GM19238 (cell line): ENCODE data around the gene PPARG.
"Not testable (repeated sequence)": the region's sequence is repeated elsewhere in the genome, so short reads cannot be mapped to it uniquely, and the experiment has no call there.

Experiments
- DNase-seq: peaks from one replicate; pipeline ENCODE4 v3.0.0; 2011; ENCODE audit warnings: low spot score; ENCODE audit not compliant: insufficient read length

The PPARG gene

GRCh38 chr3:12375572-12375971 lies 86.7 kb downstream of the PPARG start:
- no peak for DNase-seq

DNA sequence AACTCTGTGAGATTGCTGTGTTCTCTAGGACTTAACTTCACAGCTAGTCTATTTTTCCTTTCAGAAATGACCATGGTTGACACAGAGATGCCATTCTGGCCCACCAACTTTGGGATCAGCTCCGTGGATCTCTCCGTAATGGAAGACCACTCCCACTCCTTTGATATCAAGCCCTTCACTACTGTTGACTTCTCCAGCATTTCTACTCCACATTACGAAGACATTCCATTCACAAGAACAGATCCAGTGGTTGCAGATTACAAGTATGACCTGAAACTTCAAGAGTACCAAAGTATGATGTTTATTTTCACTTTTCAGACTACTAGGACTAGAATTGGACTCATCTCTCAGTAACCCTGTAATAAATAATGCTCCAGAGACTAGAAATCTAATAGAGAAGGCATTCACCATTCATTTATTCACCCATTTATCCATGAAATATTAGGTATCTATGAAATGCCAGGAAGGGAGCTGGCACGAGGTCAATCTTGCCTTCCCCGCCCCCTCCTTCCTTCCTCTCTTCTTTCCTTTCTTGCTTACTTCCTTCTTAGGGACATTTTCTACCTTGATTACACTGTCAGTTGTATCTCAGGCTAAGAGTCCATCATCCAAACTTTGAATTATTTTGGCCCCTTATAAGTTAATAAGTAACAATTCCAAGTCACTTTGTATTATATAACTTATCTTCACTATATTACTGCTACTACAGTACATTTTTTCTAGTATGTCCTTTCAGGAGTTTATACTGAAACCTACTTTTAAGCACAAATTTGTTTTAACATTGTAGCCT lies 91.0 kb downstream of the PPARG start:
- DNase-seq, result no peak

- no peak for DNase-seq
Measured at GRCh38 chr3:12380461-12380860, 91.6 kb downstream of the PPARG start.

DNA sequence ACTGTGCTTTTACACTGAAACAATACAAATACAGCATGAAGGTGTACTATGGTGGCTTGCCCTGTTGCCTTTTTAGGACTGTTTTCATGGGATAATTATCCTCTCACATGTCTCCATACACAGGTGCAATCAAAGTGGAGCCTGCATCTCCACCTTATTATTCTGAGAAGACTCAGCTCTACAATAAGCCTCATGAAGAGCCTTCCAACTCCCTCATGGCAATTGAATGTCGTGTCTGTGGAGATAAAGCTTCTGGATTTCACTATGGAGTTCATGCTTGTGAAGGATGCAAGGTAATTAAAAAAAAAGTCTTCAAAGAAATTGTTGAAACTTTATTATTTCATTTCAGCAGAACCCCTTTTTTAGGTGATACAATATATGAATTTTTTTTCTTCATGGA lies 92.3 kb downstream of the PPARG start:
- DNase-seq, result no peak

GRCh38 chr3:12383218-12383617 lies 94.3 kb downstream of the PPARG start:
- no peak for DNase-seq

GRCh38 chr3:12384451-12385233 lies 95.8 kb downstream of the PPARG start:
- no peak for DNase-seq

DNA sequence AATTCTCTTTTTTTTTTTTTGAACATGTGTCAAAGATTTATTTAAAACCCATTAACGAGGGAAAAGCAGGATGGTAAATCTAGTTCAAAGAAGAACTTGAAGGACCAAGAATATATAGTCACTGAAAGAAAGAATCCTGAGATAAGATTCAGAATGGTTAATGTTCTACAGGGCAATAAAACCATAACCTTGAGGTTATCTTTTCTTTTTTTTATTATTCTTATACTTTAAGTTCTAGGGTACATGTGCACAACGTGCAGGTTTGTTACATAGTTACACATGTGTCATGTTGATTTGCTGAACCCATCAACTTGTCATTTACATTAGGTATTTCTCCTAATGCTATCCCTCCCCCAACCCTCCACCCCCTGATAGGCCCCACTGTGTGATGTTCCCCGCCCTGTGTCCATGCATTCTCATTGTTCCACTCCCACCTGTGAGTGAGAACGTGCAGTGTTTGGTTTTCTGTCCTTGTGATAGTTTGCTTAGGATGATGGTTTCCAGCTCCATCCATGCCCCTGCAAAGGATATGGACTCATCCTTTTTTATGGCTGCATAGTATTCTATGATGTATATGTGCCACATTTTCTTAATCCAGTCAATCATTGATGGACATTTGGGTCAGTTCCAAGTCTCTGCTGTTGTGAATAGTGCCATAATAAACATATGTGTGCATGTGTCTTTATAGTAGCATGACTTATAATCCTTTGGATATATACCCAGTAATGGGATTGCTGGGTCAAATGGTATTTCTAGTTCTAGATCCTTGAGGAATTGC lies 97.8 kb downstream of the PPARG start:
- not testable (repeated sequence) for DNase-seq

- DNase-seq, result no peak
Measured at GRCh38 chr3:12388185-12388584, 99.3 kb downstream of the PPARG start.

DNA sequence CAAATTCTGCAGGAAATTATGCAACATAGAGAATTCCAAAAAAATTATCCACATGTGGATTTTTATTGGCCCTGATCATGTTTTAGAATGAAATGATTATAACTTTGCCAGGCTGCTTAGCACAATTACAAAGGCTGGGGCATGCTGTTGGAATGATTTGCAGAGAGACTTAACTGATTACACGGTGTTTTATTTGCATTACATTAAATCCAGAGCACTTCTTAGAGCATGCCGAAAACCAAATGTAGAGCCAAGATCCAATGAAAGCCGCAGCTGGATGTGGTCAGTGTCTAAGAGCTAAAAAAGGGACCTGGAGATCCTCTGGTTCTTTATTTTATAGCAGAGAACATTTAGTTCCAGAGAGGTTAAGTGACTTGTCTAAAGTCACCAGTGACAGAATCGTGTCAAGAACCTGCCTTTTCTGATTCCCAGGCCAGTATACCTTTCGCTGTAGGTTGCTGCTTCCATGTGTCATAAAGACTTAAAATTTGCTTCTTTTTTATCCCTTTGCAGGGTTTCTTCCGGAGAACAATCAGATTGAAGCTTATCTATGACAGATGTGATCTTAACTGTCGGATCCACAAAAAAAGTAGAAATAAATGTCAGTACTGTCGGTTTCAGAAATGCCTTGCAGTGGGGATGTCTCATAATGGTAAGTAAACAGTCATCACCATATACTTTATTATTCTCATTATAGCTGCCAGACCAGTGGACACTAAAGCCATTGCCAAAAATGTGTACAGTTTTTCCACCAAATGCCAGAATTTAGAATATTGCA lies 103.4 kb downstream of the PPARG start:
- no peak for DNase-seq

DNA sequence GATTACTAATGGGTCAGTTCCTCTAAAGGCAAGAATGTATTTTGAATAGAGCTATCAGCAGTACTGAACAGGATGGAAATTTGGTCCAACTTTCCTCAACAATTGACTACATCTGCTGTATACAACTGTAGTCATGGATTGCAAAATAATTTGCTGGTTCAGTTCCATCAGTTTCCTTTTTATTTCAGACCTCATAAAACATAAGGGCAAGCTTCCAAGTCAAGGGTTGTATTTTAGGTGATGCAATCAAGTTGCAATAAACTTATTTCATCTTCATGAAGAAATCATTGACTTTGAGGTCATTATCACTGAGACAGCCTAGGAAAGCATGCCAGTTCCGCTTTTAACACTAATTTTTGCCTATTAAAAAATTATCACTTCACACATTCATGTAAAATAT lies 105.0 kb downstream of the PPARG start:
- DNase-seq, result no peak

DNA sequence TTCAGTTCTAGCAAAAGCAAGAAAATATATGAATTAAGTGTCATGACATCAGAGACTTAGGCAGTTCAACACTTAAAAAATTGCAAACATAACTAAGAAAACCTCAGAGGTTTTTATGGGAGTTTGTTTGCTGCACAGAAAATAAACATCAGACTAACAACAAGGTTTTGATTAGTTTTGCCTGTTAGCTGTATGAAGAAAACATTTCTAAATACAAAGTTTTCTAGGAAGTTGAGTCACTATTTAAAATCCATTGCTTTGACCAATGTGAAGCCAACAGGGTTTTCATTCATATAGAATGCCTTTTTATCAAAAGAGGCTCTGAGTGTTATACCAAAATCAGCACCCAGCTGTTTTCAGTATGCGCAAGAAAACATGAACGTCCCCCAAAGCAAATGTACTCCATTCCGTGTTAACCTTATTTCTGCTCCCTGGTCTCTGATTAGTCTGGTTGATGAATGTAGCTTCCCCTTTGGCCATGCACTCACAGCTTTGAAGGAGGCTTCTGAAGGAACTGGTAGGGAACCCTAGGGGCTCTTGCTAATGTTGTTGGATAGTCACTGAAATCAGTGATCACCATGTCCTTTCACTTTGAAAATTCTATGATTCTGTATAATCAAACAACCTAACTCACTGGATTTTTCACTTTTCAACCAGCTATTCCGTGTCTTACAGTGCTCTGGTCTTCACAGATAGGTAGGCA lies 105.8 kb downstream of the PPARG start:
- DNase-seq, result no peak

GRCh38 chr3:12395349-12396012 lies 106.6 kb downstream of the PPARG start:
- DNase-seq, result peak; percentile 20

DNA sequence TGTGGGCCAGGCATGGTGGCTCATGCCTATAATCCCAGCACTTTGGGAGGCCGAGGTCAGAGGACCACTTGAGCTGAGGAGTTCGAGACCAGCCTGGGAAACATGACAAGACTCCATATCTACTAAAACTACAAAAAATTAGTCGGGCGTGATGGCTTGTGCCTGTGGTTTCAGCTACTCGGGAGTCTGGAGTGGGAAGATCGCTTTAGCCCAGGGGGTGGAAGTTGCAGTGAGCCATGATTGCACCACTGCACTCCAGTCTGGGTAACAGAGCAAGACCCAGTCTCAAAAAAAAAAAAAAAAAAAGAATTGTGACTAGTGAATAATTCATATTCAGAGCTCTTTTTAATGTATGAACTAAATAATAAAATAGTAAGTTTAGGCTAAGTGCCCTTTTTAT lies 107.6 kb downstream of the PPARG start:
- DNase-seq, result no peak

DNA sequence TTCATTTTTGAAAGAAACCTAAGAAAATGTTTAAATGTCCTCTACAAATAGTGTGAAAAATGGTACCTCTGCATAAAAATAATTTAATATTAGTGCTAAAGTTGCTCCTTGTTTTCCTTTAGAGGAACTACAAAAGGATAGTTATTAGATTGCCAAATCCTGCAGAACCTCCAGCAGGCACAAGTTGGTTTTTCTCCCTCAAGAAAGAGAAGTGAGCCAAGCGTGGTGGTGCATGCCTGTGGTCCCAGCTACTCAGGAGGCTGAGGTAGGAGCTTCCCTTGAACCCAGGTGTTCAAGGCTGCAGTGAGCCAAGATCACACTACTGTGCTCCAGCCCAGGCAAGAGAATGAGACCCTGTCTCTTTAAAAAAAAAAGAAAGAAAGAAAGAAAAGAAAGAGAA lies 110.4 kb downstream of the PPARG start:
- no peak for DNase-seq

- DNase-seq, result no peak
Measured at GRCh38 chr3:12400616-12401194, 111.8 kb downstream of the PPARG start.

GRCh38 chr3:12401208-12401607 lies 112.3 kb downstream of the PPARG start:
- DNase-seq, result no peak

- DNase-seq, result no peak
Measured at GRCh38 chr3:12405432-12406272, 116.8 kb downstream of the PPARG start.

DNA sequence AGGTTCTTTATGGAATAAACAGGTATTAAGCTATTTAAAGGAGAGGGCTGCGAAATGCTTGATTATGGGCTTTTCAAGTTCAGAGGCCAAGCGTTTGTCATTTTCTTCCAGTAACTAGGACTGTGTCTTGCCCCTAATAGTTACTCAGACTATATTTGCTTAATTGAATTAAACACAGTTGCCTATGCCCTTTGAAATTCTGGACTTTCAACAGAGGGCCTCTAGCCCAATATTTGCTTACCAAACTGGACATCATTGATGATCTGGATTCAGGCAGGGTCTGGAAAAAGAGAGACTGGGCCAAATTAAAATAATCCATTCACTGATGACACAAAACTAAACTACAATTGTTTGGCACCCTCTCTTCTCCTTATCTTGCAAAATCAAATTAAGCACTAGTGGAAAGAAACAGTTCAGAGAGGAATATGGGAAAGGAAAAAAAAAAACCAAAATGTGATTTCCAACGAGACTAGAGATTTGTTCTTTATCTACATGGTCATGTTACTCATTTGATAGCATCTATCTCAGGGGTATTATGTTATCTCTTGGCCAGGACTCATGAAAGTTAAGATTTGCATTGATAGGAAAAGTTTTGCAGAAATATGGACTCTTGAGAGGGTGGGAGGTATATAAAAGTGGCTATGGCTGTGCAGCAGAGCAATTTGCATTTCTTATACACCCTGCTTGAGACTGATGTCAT lies 120.3 kb downstream of the PPARG start:
- DNase-seq, result no peak
